GM18526 (cell line): ENCODE measurements around the gene SPANXC.
"Not testable (repeated sequence)": the region's sequence is repeated elsewhere in the genome, so short reads cannot be mapped to it uniquely, and the experiment has no call there.

Source experiments
- POLR2A ChIP-seq: IDR thresholded peaks from 3 replicates; pipeline ENCODE4 v1.6.1; 2011; ENCODE audit not compliant: insufficient read length; ENCODE audit errors: extremely low read depth

Gene SPANXC, protein sequence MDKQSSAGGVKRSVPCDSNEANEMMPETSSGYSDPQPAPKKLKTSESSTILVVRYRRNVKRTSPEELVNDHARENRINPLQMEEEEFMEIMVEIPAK

DNA sequence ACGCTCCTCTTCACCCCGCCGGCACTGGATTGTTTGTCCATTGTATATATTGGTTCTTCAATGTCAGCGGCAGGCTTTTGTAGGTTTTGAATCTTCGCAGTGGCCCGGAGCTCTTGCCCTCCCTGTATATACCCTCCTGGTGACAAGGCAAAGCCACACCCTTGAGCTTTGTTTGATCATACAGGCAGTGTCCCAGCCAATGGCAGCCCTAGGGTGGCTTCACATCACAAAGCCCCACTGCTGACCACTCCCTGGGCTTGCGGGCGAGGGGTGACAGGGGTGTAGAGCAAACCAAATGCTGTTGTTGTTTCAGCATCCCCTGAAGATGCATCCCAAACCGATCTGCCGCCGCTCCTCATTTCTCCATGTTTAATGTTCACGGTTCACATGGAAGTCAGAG is at the start of gene SPANXC:
Gene SPANXC (minus strand): TSS at position 101 of the 400 bp plus-strand sequence. CDS start 60 bp downstream, at position 41.
- TF ChIP-seq POLR2A, result not testable (repeated sequence)

DNA sequence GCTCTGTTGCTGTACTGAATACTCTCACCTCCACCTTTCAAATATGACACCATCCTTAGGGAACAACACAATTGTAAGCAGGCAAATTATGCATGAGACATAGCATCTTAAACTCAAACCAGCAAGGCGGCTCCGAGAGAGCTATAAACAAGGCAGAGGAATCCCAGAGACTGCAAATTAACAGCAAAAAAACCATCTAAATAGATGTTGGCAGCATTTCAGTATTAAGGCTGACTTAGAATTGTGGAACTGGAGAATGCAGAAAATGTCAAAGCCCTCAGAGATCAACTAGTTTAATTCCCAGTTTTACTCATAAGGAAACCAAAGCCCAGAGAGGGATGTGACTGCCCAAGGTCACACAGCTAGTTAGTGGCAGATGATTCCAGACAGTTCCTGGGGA is 37.2 kb upstream of the SPANXC start:
- TF ChIP-seq POLR2A, result no peak

DNA sequence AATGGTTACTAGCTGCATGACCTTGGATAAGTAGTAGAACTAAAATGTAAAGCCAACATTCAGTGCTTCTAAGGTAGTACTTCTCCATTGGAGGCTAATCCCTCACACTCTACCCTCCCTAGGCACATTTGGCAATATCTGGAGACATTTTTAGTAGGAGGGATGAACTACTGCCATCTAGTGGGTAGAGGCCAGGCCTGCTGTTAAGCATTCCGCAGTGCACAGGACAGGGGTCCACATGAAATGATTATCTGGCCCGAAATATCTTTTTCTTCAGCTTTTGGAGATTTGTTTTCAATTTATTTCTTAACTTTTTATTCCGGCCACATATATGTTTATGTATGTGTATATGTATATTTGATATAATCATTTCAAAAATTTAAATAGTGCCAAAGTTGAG is 36.0 kb upstream of the SPANXC start:
- TF ChIP-seq POLR2A, result no peak

DNA sequence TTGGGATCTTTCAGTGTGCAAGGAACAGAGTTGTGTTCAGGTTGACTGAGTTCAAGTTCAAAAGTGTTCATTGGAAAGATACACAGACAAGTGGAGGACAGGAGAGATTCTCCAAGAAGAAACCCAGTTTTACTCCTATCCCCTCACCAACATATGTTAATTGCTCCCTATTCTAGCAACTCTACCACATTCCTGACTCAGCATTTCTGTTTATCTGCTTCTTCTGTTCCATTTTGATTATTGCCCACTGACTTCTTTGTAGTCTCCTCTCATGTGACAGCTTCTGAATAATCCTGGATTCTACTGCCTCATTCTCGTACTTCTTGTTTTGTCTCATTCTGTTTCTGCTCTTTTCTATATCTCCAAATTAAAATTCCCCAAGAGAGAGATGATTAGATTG is 15.8 kb upstream of the SPANXC start:
- no peak for TF ChIP-seq POLR2A

DNA sequence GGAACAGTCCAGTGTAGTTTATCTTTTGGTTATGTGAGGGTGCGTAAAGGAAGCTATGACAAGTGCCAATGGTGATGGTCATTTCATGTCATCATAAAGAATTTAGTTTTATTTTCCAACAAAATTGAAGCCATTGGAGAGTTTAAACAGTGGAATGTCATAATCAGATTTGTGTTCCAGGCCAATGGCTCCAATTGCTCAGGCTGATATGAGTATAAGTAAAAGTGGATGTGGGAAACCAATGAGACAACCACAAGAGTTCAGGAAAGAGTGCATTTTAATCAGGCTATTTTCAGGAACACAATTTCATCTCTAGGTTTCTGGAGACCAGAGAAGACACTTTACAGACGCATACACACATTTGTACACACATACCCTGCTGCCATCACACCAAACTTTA is 20.7 kb downstream of the SPANXC start:
- no peak for TF ChIP-seq POLR2A

DNA sequence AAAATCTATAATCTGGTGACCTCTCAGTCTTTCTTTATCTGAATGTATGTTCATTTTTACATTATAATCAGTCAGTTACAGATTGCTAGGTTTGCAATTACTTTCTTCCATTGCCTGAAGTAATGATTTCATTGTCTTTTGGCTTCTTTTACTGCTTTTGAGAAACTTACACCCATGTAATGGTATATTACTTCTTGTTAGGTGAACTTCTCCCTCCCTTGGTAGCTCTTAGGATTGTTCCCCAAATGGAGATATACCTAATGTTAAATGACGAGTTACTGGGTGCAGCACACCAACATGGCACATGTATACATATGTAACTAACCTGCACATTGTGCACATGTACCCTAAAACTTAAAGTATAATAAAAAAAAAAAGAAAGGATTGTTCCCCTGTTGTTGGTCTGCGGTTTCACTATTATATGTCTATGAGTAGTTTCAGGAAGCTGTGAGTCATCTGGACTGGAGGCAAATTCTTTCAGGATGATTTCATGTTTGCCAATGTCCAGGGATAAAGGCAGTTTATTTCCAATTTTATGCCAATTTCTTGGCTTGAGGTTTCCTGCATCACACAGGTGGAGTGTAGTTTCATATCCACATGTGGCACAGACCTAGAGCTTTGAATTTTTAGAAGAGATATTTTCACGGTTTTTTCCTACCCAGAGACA is 21.8 kb downstream of the SPANXC start:
- no peak for TF ChIP-seq POLR2A

DNA sequence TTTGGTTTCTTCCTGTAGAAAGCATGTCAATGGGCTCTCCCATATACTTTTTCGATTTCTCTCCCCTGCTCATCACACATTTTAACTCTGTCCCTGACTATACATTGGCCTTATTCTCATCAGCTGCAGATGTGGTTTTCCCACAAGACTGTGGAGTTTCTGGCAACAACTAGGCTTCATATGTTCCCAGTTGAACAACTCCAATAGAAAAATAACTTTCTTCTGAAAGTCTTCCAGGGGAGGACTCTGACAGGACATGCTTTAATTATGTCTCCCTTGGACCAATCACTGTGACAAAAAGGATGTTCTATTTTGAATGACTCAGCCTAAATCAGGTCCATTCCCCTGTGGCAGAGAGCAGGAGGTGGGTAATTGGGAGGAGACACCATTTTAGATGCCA is 28.1 kb downstream of the SPANXC start:
- no peak for TF ChIP-seq POLR2A

DNA sequence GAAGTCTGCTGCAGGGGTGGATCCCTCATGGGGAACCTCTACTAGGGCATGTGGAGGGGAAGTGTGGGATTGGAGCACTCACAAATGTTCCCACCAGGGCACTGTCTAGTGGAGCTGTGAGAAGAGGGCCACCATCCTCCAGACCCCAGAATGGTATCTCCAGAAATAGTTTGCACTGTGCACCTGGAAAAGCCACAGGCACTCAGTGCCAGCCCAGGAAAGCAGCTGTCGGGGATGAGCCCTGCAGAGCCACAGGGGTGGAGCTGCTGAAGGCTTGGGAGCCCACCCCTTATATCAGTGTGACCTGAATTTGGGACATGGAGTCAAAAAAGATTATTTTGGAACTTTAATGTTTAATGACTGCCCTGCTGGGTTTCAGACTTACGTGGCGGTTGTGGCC is 40.4 kb downstream of the SPANXC start:
- TF ChIP-seq POLR2A, result no peak
